Measurements from ENCODE around the gene COL25A1.
"Not testable (repeated sequence)": the region's sequence is repeated elsewhere in the genome, so short reads cannot be mapped to it uniquely, and the experiment has no call there.

COL25A1 gene

GRCh38 chr4:109011241-109012026 is 291.0 kb downstream of the COL25A1 start:
- DNase-seq (ENCODE audit: low spot score), result no peak

DNA sequence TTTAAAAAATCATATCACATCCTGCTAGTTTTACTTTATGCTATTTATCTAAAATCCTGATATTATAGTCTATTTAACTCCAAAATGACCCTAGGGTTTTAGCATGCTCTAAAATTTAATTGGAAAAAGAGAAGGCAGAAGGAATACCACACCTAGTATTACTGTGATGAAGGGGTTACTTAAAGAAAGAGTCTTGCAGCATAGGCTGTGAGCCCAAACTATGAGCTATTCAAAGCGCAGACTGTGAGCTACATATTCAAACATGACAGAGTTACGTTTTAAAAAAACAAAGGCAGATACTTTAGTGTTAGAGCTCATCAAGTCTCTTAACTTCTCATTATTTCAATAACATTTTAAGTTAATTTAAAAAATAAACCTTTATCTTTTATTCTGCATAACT is 291.9 kb downstream of the COL25A1 start:
- DNase-seq (ENCODE audit: low spot score), result no peak

- DNase-seq (ENCODE audit: low spot score), result peak; percentile 14
Measured at GRCh38 chr4:109009909-109010308, 292.5 kb downstream of the COL25A1 start.

GRCh38 chr4:109007976-109008375 is 294.5 kb downstream of the COL25A1 start:
- DNase-seq (ENCODE audit: low spot score), result no peak

GRCh38 chr4:109005523-109005922 is 296.9 kb downstream of the COL25A1 start:
- DNase-seq (ENCODE audit: low spot score), result no peak

DNA sequence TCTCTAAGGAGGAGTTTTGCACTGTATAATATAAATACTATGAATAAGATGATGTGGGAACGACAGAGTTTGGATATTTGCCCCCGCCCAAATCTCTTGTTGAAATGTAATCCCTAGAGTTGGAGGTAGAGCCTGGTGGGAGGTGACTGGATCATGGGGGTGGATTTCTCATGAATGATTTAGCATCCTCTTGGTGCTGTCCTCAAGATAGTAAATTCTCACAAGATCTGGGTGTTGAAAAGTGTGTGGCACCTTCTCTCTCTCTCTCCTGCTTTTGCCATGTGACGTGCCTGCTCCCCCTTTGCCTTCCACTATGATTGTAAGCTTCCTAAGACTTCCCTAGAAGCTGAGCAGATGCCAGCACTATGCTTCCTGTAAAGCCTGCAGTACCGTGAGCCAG is 298.0 kb downstream of the COL25A1 start:
- no peak for DNase-seq (ENCODE audit: low spot score)

GRCh38 chr4:109003964-109004363 is 298.5 kb downstream of the COL25A1 start:
- no peak for DNase-seq (ENCODE audit: low spot score)

GRCh38 chr4:108991551-108992328 is 310.7 kb downstream of the COL25A1 start:
- peak; percentile 63 for DNase-seq (ENCODE audit: low spot score)

DNA sequence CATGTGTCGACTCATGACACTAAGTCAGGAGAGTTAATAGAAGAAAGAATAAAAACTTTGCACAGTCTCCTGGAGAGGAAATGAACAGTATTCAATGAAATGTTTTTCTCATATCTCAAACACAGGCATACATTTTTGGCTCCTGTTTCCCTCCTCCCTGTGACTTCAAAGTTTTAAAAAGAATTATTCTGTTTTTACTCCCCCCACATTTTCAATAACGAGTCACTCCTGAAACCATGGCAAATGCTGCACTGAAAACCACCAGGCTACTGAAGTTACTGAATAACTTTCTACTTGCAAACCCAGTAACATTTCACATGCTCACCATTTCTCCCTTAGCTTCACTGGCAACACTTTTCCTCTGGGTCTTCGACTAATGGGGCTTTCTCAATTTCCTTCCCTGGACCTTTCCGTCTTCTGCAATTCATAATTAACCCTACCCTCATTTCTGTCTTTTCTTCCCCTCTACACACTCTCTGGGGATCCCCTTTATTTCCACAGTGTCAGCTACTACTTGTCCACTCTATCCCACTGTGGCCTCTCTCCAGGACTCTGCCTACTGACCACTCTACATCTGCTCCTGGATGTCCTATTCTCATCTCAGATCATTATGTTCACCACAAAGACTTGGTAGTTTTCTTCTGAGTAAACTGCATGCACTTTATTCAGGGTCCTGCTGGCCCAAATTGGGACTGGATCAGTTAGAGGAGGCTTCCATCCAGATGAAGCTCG is 313.8 kb downstream of the COL25A1 start:
- DNase-seq (ENCODE audit: low spot score), result no peak

GRCh38 chr4:108984495-108984894 is 318.0 kb downstream of the COL25A1 start:
- not testable (repeated sequence) for DNase-seq (ENCODE audit: low spot score)

- DNase-seq (ENCODE audit: low spot score), result no peak
Measured at GRCh38 chr4:108982402-108983185, 319.9 kb downstream of the COL25A1 start.

DNA sequence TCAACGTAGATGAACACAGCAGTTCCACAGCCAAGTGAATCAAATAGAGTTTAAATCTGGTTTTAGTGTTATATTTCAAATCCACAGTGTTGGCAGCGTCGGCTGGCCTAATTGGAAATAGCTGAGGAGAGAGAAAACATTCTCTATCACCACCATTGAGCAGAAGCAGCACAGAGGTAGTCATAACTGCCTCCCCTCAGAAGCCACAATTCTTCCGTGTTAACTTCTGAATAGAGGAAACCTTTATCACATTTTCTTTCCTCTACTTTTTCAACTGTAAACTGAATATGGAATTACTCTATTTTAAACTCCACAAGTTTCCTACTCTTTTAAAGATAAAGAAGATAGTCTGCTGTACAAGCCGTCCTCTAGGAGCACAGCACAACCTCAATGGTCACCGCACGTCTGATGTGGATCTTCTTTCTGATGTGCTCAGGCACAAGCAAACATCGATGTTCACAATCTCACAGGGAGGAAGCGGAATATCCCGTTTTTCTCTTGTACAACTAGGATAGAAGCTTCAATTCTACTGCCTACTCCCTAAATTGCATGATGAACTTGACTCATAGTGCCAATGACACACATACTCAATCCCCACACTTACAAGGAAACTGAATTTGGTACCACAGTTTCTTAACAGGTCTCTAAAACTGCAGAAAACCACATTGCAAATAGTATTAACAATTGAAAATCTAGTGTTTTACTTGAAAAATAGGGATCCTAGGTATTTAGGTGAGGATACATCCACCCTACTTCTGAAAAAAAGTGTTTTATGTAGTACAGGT is 321.8 kb downstream of the COL25A1 start:
- DNase-seq (ENCODE audit: low spot score), result no peak

GRCh38 chr4:108979759-108980158 is 322.7 kb downstream of the COL25A1 start:
- DNase-seq (ENCODE audit: low spot score), result no peak

DNA sequence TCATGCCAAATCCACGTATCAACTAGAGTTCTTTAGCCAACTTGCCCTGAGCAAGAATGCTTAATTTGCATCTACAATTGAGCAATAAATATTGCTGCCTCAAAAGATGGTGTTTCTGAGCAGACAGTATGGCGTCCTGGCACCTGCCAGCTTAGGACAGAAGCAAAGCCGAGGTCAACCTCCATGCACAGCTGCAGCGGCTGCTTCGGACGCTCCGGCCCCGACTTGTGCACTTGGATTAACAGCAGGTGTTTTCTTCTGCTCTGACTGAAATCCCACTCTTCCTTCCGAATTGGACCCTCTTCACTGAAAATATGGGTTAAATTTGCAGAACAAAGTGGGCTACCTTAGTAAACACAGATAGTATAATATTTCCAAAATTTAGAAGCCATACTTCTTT is 324.4 kb downstream of the COL25A1 start:
- no peak for DNase-seq (ENCODE audit: low spot score)

- no peak for DNase-seq (ENCODE audit: low spot score)
Measured at GRCh38 chr4:108972613-108973283, 329.7 kb downstream of the COL25A1 start.

DNA sequence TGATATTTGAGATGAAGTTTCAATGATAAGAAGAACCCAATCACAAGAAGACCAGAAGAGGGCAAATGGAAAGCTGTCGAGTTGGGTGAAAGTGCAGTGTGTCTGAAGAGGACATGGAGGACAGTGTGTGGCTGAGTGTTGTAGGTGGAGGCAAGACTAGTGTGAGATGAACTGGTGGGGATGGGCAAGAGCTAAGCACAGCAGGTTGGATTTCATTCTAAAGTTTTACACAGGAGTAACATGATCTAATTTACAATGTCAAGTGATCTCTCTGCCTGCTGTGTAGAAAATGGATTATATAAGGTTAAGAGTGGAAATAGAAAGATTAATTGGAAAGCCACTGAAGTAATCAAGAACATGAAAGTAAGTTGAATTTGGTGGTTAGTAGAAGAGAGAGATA is 331.0 kb downstream of the COL25A1 start:
- no peak for DNase-seq (ENCODE audit: low spot score)

DNA sequence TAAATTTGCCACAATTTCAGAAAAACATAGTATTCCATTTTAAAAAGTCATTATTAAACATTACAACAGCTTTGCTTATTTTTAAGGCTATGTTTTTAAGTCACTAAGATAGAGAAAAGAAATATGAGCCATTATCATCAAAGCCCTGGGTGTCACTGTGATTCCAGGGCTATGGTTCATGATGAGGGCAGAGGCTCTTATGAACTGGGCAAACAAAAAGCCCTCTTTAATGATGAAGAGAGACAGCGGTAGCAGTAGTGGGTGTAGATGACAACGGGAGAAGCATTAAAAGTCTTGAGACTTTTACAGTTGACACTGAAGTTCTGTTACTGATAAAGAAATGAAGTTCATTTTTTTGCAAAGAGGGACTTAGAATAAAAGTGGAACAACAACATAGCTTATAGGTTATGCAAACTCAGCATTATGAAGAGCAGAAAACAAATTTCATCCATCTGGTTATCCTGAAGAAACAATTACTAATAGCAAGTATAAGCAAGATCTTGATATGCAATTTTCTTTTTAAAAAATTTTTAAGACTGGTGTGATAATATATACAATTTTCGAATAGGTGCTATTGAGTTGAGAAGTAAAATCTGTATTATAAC is 336.9 kb downstream of the COL25A1 start:
- no peak for DNase-seq (ENCODE audit: low spot score)

- DNase-seq (ENCODE audit: low spot score), result no peak
Measured at GRCh38 chr4:108965016-108965415, 337.4 kb downstream of the COL25A1 start.

- no peak for DNase-seq (ENCODE audit: low spot score)
Measured at GRCh38 chr4:108963910-108964309, 338.5 kb downstream of the COL25A1 start.

DNA sequence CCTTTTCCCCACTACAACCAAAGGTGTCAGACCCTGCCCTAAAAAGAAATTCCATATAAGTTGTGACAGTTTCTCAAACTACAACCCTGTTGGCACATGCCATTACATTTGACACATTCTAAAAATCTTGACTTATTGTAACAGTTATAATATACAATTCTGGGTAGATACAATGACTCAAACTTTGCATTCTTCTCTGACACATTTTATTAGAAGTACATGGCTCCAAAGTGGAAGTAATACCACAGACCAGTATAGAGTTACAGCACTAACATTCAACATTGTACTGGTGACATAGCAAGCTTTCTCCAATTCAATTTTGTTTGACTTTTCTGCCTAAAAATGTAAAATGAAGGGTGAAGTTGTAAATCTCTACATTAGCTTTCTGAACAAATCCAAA is 343.0 kb downstream of the COL25A1 start:
- DNase-seq (ENCODE audit: low spot score), result no peak
